Urothelium cell line (cell line): ENCODE data around the gene TBC1D3L.
"Not testable (repeated sequence)": the region's sequence is repeated elsewhere in the genome, so short reads cannot be mapped to it uniquely, and the experiment has no call there.

Experiments used
- DNase-seq: peaks from one replicate; pipeline ENCODE4 v3.0.0; 2011; ENCODE audit warnings: low spot score, mixed read lengths
- FAIRE-seq: peaks from 2 replicates; lab custom pipeline; 2011; peaks lifted over from hg19 to GRCh38; lab: Jason Lieb, UNC

The TBC1D3L gene

DNA sequence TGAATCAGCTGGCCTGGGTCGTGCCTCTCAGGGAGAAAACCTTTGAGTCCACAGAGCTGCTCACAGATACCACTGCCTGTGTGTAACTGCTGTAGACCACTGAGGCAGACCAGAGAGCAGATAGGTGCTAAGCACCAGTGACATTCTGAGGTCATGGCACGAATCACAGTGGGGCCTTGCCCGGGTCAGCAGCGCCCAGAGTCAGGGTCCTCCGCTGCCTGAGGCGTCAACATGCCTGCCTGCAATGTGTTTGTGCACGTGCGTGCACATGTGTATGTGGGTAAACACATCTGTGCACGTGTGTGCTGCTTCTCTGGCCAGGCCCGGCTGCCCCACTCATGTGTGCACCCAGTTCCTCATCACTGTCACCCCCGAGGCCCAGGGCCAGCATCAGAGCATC lies at the start of gene TBC1D3L:
Gene TBC1D3L, minus strand, starts transcription at position 101 of the 400 bp plus-strand sequence. CDS start 1,540 bp downstream, outside the sequence.
- DNase-seq, FAIRE-seq: not testable (repeated sequence)

DNA sequence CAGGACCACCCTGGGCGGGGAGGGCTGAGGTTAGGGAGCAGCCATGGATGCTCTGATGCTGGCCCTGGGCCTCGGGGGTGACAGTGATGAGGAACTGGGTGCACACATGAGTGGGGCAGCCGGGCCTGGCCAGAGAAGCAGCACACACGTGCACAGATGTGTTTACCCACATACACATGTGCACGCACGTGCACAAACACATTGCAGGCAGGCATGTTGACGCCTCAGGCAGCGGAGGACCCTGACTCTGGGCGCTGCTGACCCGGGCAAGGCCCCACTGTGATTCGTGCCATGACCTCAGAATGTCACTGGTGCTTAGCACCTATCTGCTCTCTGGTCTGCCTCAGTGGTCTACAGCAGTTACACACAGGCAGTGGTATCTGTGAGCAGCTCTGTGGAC lies 14.8 kb upstream of the TBC1D3L start, which contains the start of gene TBC1D3D:
Gene TBC1D3D, plus strand, starts transcription at position 301 of the 400 bp plus-strand sequence. CDS start 1,585 bp downstream, outside the sequence.
- not testable (repeated sequence) for DNase-seq, FAIRE-seq
